LHCN-M2 (cell line): Measurements from ENCODE around the gene ZNF525. TPM values are rescaled to one million over a fixed set of nuclear protein-coding genes. Genes with fewer than 3 reads are reported as not detected.
A peak's percentile ranks its signal among the peaks of the same experiment; 100 is the strongest.
"Not testable (repeated sequence)": the region's sequence is repeated elsewhere in the genome, so short reads cannot be mapped to it uniquely, and the experiment has no call there.

Source experiments
- DNase-seq: peaks from one replicate; pipeline ENCODE4 v3.0.0-alpha.2; 2012; ENCODE audit warnings: low read depth
- polyA plus RNA-seq: library from polyadenylated mRNA; unstranded; fragments of >200 nt; gene quantifications from one replicate; pipeline ENCODE4 v1.2.1, GENCODE V29; 2012; ENCODE audit warnings: missing spikeins
- total RNA-seq: library from RNA; depleted of rRNA; stranded (reverse); fragments of >200 nt; gene quantifications from 2 replicates; pipeline ENCODE4 v1.2.3, GENCODE V29; 2014; rRNA removed

ZNF525 gene
- total RNA-seq: 7.3 and 8.3 TPM in 2 replicates
- 1.8 TPM for polyA plus RNA-seq

GRCh38 chr19:53365134-53365898 is at the start of gene ZNF525:
Gene ZNF525 (plus strand): TSS chr19:53365705. CDS start chr19:53372282, 6,577 bp downstream.
- DNase-seq: peak; percentile 73

GRCh38 chr19:53328967-53329366 is 36.5 kb upstream of the ZNF525 start:
- no peak for DNase-seq

- no peak for DNase-seq
These were observed 33.0 kb upstream of the ZNF525 start for GRCh38 chr19:53332484-53332883.

- no peak for DNase-seq
These were observed 32.4 kb upstream of the ZNF525 start for GRCh38 chr19:53333066-53333462.

GRCh38 chr19:53333463-53334449 is 31.7 kb upstream of the ZNF525 start, which contains the start of gene ZNF845:
Gene ZNF845 (plus strand): TSS chr19:53333749. CDS start chr19:53341308, 7,559 bp downstream.
- DNase-seq: peak; percentile 88

GRCh38 chr19:53344403-53344802 is 21.1 kb upstream of the ZNF525 start:
- not testable (repeated sequence) for DNase-seq

- no peak for DNase-seq
These were observed 9.8 kb upstream of the ZNF525 start for GRCh38 chr19:53355739-53356138.

GRCh38 chr19:53357821-53358581 is 7.5 kb upstream of the ZNF525 start:
- DNase-seq: no peak

- not testable (repeated sequence) for DNase-seq
These were observed 5.4 kb upstream of the ZNF525 start for GRCh38 chr19:53360056-53360455.

- no peak for DNase-seq
These were observed 491 bp downstream of the ZNF525 start for GRCh38 chr19:53365899-53366493.

- no peak for DNase-seq
These were observed 6.7 kb downstream of the ZNF525 start for GRCh38 chr19:53372196-53372595.

GRCh38 chr19:53374288-53374687 is 8.8 kb downstream of the ZNF525 start:
- DNase-seq: no peak

- no peak for DNase-seq
These were observed 9.2 kb downstream of the ZNF525 start for GRCh38 chr19:53374743-53375142.

GRCh38 chr19:53381376-53381775 is 15.9 kb downstream of the ZNF525 start:
- DNase-seq: no peak

- peak; percentile 59 for DNase-seq
These were observed 22.7 kb downstream of the ZNF525 start for GRCh38 chr19:53388168-53388567.

- peak; percentile 39 for DNase-seq
These were observed 23.4 kb downstream of the ZNF525 start for GRCh38 chr19:53388904-53389303.

- peak; percentile 33 for DNase-seq
These were observed 24.1 kb downstream of the ZNF525 start for GRCh38 chr19:53389571-53389970.

GRCh38 chr19:53389978-53390377 is 24.5 kb downstream of the ZNF525 start:
- no peak for DNase-seq

GRCh38 chr19:53394522-53394973 is 29.0 kb downstream of the ZNF525 start:
- DNase-seq: peak; percentile 72

- peak; percentile 90 for DNase-seq
These were observed 29.7 kb downstream of the ZNF525 start, which contains the start of gene ZNF765 for GRCh38 chr19:53394974-53395839. Gene ZNF765 (plus strand): TSS chr19:53395149. CDS start chr19:53398016, 2,867 bp downstream.
